Stimulated activated CD8-positive, alpha-beta memory T cell treated with anti-CD3 and anti-CD28 coated beads, Interleukin-12 subunit alpha, Interleukin-12 subunit beta, amount 100 ng/mL, for 4 hours (primary cell): ENCODE data around the gene SLX1A.
"Not testable (repeated sequence)": the region's sequence is repeated elsewhere in the genome, so short reads cannot be mapped to it uniquely, and the experiment has no call there.

Source experiments
- DNase-seq: peaks from one replicate; pipeline ENCODE4 v3.0.0-alpha.2; 2020; ENCODE audit warnings: low read depth

The SLX1A gene

GRCh38 chr16:30184096-30184890 lies 9.4 kb upstream of the SLX1A start:
- peak; percentile 57 for DNase-seq

DNA sequence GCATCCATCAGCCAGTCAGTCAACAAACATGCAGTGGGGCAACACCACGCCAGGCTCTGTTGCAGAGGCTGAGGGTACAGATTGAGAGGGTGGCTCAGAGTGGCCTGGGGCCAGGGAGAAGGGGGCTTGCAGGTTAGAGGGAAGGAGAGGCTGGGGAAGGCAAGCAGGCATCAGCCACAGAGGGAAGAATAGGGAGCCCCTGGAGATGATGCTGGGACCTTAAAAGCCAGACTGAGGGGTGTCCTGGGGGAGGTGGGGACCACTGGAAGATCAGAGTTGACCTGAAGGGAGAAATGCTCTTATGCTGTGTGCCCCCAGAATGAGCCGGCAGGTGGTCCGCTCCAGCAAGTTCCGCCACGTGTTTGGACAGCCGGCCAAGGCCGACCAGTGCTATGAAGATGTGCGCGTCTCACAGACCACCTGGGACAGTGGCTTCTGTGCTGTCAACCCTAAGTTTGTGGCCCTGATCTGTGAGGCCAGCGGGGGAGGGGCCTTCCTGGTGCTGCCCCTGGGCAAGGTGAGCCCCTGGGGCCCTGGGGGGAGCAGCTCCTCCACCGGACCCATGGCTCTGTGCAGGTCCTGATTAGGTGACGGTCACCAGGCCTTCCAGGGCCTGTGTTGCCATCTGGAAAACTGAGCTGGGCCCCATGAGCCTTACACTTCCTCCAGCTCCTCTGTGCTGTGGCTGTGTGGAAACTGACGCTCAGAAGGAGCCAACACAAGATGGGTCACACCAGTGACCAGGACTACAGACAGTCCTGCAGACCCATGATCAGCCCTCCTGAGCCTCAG lies 8.6 kb upstream of the SLX1A start:
- DNase-seq: peak; percentile 29

DNA sequence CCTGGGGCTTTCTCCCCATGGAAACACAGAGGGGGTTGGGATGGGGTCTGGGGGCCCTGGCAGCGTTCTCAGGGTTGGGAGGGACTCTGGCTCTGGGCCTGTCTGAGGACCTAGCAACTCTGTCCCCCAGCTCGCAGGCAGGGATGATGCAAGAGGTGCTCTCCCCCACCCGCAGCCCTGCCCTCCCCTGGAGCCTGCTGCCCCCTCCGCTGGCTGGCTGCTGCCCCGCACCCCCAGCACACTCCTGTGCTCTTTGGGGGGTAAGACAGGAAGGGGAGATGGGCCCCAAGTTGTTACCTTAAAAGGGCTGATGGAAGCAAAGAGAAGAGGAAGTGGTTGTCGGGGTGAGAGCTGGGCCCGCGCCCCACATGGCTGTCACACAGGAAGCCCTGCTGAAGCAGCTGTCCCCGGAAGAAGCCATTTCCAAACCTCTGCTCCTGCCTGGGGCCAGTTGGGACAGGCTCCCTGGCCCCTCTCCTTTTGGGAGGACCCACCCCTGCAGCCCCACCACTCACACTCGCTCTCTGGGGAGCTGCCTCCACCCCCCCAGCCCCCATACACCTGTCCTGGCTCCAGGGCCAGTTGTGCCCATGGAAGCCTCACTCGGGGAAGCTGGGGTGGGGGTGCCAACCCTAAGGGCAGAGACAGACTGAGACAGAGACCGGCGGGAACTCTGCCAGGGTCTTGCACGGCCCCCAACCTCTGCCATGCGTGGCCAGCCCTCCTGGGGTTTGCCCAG lies 7.8 kb upstream of the SLX1A start:
- DNase-seq: peak; percentile 76

DNA sequence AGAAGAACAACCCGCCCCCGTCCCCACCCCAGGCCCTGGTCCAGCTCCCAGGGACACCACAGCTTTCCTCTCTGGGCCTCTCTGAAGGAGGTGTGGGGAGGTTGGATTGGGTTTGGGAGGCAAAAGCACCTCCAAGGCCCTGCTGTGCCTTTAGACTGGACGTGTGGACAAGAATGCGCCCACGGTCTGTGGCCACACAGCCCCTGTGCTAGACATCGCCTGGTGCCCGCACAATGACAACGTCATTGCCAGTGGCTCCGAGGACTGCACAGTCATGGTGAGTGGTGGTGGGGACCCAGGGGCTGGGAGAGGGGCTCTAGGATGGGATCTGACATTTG lies 7.3 kb upstream of the SLX1A start:
- peak; percentile 19 for DNase-seq

- peak; percentile 77 for DNase-seq
Observed at GRCh38 chr16:30186782-30187555, 6.7 kb upstream of the SLX1A start.

- no peak for DNase-seq
Observed at GRCh38 chr16:30187556-30187865, 6.2 kb upstream of the SLX1A start.

- DNase-seq: no peak
Observed at GRCh38 chr16:30187971-30188561, 5.6 kb upstream of the SLX1A start.

DNA sequence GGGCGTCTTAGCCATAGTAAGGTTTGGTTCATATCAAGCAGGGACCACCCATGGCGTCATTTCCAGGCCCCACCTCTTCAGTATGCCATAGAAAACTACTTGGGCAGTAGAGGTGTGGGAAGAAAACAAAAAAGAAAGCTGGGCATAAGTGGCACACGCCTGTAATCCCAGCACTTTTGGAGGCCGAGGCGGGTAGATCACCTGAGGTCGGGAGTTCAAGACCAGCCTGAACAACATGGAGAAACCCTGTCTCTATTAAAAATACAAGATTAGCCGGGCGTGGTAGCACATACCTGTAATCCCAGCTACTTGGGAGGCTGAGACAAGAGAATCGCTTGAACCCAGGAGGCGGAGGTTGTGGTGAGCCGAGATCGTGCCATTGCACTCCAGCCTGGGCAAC lies 2.5 kb upstream of the SLX1A start:
- not testable (repeated sequence) for DNase-seq

- DNase-seq: not testable (repeated sequence)
Observed at GRCh38 chr16:30193098-30193497, 577 bp upstream of the SLX1A start.

DNA sequence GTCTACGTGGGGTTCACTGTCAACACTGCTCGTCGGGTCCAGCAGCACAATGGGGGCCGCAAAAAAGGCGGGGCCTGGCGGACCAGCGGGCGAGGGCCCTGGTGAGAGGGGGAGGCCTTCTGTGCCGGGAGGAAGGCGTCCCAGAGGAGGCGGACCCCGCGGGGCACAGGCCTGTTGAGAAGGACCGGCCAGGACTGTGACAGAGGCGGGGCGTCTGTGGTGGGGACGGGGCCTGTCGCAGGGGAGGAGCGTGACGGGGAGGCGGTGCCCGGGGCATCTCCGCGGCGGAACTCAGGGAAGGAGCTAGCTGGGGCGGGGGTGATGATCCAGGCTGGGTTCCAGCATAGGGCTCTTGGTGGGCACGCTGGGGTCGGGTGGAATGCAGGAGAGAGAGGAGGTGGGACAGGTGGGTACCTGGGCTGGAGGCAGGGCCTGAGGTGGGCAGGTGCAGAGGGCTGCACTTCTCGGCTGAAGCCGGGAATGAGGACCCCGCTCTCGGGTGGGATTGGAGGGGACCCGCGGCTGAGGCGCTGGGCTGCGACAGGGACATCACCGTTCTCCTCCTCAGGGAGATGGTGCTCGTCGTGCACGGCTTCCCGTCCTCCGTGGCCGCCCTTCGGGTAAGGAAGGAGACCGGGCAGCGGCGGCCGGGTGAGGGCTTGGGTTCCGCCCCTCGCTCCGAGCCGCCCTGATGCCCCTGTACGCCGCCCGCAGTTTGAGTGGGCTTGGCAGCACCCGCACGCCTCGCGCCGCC lies 674 bp downstream of the SLX1A start:
- not testable (repeated sequence) for DNase-seq

DNA sequence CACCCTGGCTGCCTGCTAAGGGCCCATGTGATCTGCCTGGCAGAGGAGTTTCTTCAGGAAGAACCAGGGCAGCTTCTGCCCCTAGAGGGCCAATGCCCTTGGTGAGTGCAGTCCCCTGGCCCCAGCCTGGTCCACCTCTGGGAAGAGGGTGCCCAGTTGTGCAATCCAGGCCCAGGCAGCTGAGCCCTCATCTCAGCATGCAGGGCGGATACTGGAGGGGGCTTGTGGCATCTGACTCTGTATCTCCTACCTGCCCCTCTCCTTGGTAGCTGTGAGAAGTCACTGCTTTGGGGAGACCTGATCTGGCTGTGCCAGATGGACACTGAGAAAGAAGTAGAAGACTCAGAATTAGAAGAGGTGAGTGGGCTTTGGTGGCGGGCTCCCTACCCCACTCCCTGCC lies 3.3 kb downstream of the SLX1A start:
- DNase-seq: not testable (repeated sequence)

- DNase-seq: not testable (repeated sequence)
Observed at GRCh38 chr16:30199049-30199448, 5.4 kb downstream of the SLX1A start, which contains the start of gene SULT1A3. Gene SULT1A3, plus strand, starts transcription at chr16:30199255. Its CDS starts 1,474 bp downstream, at chr16:30200729.

DNA sequence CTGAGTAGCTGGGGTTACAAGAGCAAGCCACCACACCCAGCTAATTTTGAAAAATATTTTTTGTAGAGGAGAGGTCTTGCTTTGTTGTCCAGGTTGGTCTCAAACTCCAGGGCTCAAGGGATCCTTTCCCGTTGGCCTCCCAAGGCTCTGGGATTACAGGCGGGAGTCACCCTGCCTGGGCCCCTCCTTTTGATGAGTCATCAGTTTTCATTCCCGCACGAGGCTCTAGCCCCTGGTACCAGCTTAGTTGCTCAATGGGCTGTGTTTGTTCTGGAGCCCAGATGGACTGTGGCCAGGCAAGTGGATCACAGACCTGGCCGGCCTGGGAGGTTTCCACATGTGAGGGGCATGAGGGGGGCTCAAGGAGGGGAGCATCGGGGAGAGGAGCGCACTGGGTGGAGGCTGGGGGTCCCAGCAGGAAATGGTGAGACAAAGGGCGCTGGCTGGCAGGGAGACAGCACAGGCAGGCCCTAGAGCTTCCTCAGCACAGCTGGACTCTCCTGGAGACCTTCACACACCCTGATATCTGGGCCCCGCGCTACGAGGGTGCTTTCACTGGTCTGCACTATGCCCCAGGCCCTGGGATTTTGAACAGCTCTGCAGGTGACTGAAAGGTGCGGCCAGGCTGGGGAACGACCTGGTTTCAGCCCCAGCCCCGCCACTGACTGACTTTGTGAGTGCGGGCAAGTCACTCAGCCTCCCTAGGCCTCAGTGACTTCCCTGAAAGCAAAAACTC lies 6.1 kb downstream of the SLX1A start:
- DNase-seq: not testable (repeated sequence)

GRCh38 chr16:30205541-30206236 lies 12.0 kb downstream of the SLX1A start:
- DNase-seq: not testable (repeated sequence)

DNA sequence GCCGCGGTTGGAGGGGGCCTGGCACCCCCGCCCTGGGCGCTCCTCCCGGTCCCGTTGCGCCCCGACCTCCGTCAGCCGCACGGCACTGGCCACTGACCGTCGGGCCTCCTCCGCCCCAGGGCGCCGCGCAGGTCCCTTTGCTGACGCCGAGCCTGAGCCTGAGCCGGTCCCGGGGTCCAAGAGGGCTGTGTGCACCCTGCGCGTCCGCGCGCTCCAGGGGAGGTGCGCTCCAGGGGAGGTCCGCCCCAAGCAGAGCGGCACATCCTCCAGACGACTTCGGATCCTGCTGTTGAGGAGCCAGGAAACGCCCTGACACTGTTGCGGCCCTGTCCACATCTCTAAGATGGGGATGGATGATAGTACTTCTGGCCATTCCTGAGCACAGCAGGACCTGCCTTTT lies 12.6 kb downstream of the SLX1A start:
- not testable (repeated sequence) for DNase-seq

DNA sequence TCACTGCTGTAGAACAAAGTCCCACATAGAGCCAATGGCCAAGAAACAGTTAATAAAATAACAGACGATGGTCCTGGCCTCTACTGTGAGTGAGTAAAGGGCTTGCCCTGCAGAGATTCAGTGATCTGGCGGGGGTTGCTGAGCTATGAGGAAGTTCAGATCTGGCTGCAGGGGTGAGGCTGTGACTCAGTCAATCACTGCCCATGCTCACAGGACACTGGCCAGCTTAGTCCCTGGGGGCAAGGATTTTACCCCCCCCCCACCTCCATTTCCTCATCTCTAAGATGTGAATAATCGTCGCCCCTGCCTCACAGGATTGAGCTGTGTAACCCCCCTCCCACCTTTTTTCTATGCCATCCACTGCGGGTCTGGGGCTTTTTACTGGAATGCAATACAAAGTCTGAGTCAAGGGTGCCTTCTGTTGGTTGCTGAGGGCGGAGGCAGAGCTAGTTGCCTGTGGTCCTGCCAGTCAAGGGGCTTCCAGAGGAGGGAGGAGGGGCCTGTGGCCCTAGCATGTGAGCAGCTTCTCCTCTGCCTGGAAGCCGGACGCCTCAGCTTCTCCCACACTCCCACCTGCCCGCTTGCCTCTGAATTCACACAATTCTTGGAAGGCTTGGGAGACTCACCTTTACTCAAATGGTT lies 13.5 kb downstream of the SLX1A start:
- not testable (repeated sequence) for DNase-seq

DNA sequence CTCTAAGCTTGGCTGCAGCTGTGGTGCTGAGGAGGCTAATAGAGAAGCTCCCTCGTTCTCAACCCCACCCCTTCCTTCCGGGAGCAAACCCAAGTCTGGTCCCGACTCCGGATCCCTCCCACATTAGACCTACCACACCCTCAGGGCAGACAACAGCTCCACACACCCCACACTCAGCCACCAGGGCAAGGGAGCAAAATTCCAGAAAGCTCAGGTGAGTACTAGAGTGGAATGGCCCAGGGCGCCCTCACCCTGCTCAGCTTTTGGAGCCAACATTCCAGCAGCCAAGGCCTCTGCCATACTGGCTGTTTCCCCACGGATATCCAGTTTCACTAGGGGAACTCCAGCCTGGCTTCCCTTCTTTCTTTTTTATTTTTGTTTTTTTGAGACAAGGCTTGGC lies 15.4 kb downstream of the SLX1A start:
- DNase-seq: not testable (repeated sequence)

- not testable (repeated sequence) for DNase-seq
Observed at GRCh38 chr16:30211414-30211813, 17.7 kb downstream of the SLX1A start.

DNA sequence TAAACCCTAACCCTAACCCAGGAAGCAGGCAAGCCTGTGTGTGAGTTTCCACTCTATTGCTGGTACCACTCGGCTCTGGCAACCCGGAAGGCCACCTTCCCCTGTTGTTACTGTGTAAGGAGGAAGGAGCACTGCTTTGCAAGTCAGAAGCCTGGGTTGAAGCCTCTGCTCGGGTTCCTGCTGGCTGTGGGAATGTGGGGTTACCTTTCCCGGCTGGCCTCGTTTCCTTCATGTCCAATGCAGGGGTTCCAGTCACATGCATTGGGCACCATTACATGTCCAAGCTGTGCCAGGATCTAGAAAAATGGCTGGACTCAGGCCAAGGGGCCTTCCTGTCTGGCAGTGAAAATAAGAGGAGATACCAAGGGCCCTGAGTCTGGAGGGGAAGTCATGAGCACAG lies 23.4 kb downstream of the SLX1A start:
- not testable (repeated sequence) for DNase-seq
